ENCODE results near the gene RXRA. TPM values are rescaled to one million over a fixed set of nuclear protein-coding genes. Genes with fewer than 3 reads are reported as not detected.

Gene RXRA
- total and polyA plus RNA-seq, 2 of the 4 experiments (the other 2 are of a cell fraction) = 7.5 to 17.9 TPM

- Histone ChIP-seq H3K4ac (ENCODE audit: low read depth, low read length) (no peak overlapping the region), H2BK20ac (ENCODE audit: low read depth, low read length) (no peak overlapping the region), H2AK5ac (ENCODE audit: low read depth, low read length) (no peak overlapping the region), H3K9me1 (ENCODE audit: insufficient read depth, low read length) (peaks cover 36% of the 10 kb centered on the region), H2AFZ (replicated peaks; ENCODE audit: low read length, poor library complexity) (no peak overlapping the region), H3K4me2 (ENCODE audit: low read depth, low read length) (no peak overlapping the region), H3K14ac (replicated peaks; ENCODE audit: low read depth, low read length) (no peak overlapping the region), H3K4me1 (ENCODE audit: control insufficient read depth, insufficient read depth, low read length) (peaks cover 37% of the 10 kb centered on the region), H2BK15ac (ENCODE audit: low read depth, low read length) (no peak overlapping the region), H3K9ac (ENCODE audit: low read depth, low read length) (no peak overlapping the region), H2BK5ac (ENCODE audit: low read depth, low read length, poor library complexity, severe bottlenecking) (no peak overlapping the region), H4K8ac (ENCODE audit: low read depth in 2 of 2, low read length in 2 of 2) (no peak overlapping the region), H3K9me3 (ENCODE audit: control insufficient read depth, insufficient read depth, low read length) (no peaks in the 10 kb centered on the region), H3K4me3 (ENCODE audit: insufficient read depth, low read depth, low read length) (no peak overlapping the region), H4K5ac (ENCODE audit: low read depth, low read length) (no peak overlapping the region), H3K79me1 (ENCODE audit: low read depth in 1 of 2, low read length in 2 of 2) (peaks cover 7 to 98% of the 10 kb centered on the region in 2 experiments; a peak in 3 of 4 replicates), H3K56ac (ENCODE audit: extremely low read depth, insufficient read depth, low read length) (no peak overlapping the region), H4K20me1 (ENCODE audit: insufficient read depth, low read length) (peaks cover 100% of the 10 kb centered on the region), H3K23ac (ENCODE audit: low read depth, low read length) (no peak overlapping the region), H4K91ac (ENCODE audit: insufficient read depth, low read depth, low read length) (no peak overlapping the region), H2AK9ac (replicated peaks; ENCODE audit: low read depth, low read length, poor library complexity) (no peak overlapping the region), H2BK120ac (ENCODE audit: low read depth, low read length) (no peak overlapping the region), H3K18ac (ENCODE audit: low read depth, low read length) (no peak overlapping the region), H3K36me3 (ENCODE audit: control insufficient read depth, insufficient read depth, low read length) (peaks cover 2% of the 10 kb centered on the region; the same call in 1 of the 2 replicates), H3K27ac (ENCODE audit: insufficient read depth, low read length) (no peak overlapping the region), H3K27me3 (ENCODE audit: control insufficient read depth, insufficient read depth, low read length) (no peaks in the 10 kb centered on the region)
- DNase-seq = no peak
- no TSS peak for BruUV-seq (replicated peaks)
- ChIA-PET CTCF (no interaction called here), POLR2A (ENCODE audit: unreplicated experiment) (no interaction called here)
- WGBS, 2 experiments (ENCODE audit: extremely low coverage in 2 of 2, insufficient read length in 1 of 2) = 82% methylated on average over 5 of the region's 20 CpGs; no CpG with 5 or more reads in 1 of the 2 experiments
- no peak for TF ChIP-seq RCOR1 (IDR thresholded peaks at IDR 0.05; ENCODE audit: insufficient replicate concordance, low read length)
- no peak for TF ChIP-seq USF2 (IDR thresholded peaks at IDR 0.05; ENCODE audit: low read depth, low read length)
- no peak for TF ChIP-seq RFX5 (IDR thresholded peaks at IDR 0.05; ENCODE audit: low read depth, low read length)
- no peak for TF ChIP-seq NFE2L2 (IDR thresholded peaks at IDR 0.05; ENCODE audit: low read depth, low read length)
- no peak for TF ChIP-seq POLR2A (IDR thresholded peaks at IDR 0.05; ENCODE audit: low read depth, low read length)
- no peak for TF ChIP-seq MAZ (IDR thresholded peaks at IDR 0.05; ENCODE audit: borderline replicate concordance, low read depth, low read length)
- TF ChIP-seq MAFK (IDR thresholded peaks at IDR 0.05; ENCODE audit: low read depth, low read length) = no peak
- TF ChIP-seq CHD1 (IDR thresholded peaks at IDR 0.05; ENCODE audit: low read depth, low read length) = no peak
- TF ChIP-seq MXI1 (IDR thresholded peaks at IDR 0.05; ENCODE audit: borderline replicate concordance, low read depth, low read length) = no peak
- TF ChIP-seq CTCF (conservative IDR thresholded peaks at IDR 0.05; ENCODE audit: low read depth, low read length) = no peak
- TF ChIP-seq FOS (IDR thresholded peaks at IDR 0.05; ENCODE audit: low read depth, low read length) = no peak
- TF ChIP-seq BHLHE40 (IDR thresholded peaks at IDR 0.05; ENCODE audit: low read depth, low read length) = no peak
- in situ Hi-C loops (cut with MboI; ENCODE audit: low sequenced_read_pairs) (no loop called here), dilution Hi-C loops (cut with HindIII; ENCODE audit: low sequenced_read_pairs, unreplicated experiment) (no loop called here), intact Hi-C loops (cut with micrococcal nuclease) (no loop called here)
- ATAC-seq (ENCODE audit: low read depth) = no peak
Observed at GRCh38 chr9:134335486-134336220, 9.4 kb downstream of the RXRA start.
